Aorta (tissue), 5 donors: ENCODE results near the gene ERG. TPM values are rescaled to one million over a fixed set of nuclear protein-coding genes. Genes with fewer than 3 reads are reported as not detected.

ENCODE experiments used
- ATAC-seq: fragments of 200-7000 bp; cut with Tn5 transposase; one replicate; pipeline ENCODE4 v1.9.1; 2022; ENCODE audit warnings: moderate library complexity; ENCODE audit not compliant: low FRiP score
- DNase-seq, 2 donors: peaks; one replicate each; pipeline ENCODE4 v3.0.0-alpha.2; 2020
- H3K27ac ChIP-seq, 2 donors: one replicate each; pipeline ENCODE4 v1.5.1; 2013; ENCODE audit warnings: low read length in 2 of 2, mild to moderate bottlenecking in 2 of 2, moderate library complexity in 2 of 2, control low read depth in 1 of 2, inconsistent platforms in 1 of 2, low read depth in 1 of 2
- H3K27me3 ChIP-seq, 2 donors: one replicate each; pipeline ENCODE4 v1.6.1; 2013; ENCODE audit warnings: control low read depth in 1 of 2, low read length in 1 of 2, mild to moderate bottlenecking in 1 of 2, moderate library complexity in 1 of 2; ENCODE audit not compliant: insufficient read depth in 2 of 2, control insufficient read depth in 1 of 2
- H3K36me3 ChIP-seq, 2 donors: one replicate each; pipeline ENCODE4 v1.6.1; 2013; ENCODE audit warnings: control low read depth in 1 of 2, low read length in 1 of 2, mild to moderate bottlenecking in 1 of 2; ENCODE audit not compliant: insufficient read depth in 2 of 2, control insufficient read depth in 1 of 2
- H3K4me1 ChIP-seq, 2 donors: one replicate each; pipeline ENCODE4 v1.6.1; 2013; ENCODE audit warnings: low read length in 2 of 2, control low read depth in 1 of 2, mild to moderate bottlenecking in 1 of 2, moderate library complexity in 1 of 2; ENCODE audit not compliant: insufficient read depth in 2 of 2, control insufficient read depth in 1 of 2
- H3K4me3 ChIP-seq, 2 donors: one replicate each; pipeline ENCODE4 v1.5.1; 2013; ENCODE audit warnings: low read length in 2 of 2, control low read depth in 1 of 2, mild to moderate bottlenecking in 1 of 2
- H3K9me3 ChIP-seq: one replicate; pipeline ENCODE4 v1.6.1; 2013; ENCODE audit warnings: mild to moderate bottlenecking, low read length; ENCODE audit not compliant: control insufficient read depth
- WGBS, 2 donors: extraction: QIAGEN DNeasy Blood & Tissue Kit; methylation state at CpG; one replicate each; pipeline ENCODE4 v1.1.7; 2013; 5-methylcytosine and 5-hydroxymethylcytosine counted together
- intact Hi-C, 2 donors: fragments of 100-400 bp; cut with DNase I; formaldehyde crosslinking; loops; one replicate each; pipeline versions ENCODE4 v1.14.2 to v1.15.0; 2022
- polyA plus RNA-seq, 2 donors: library from polyadenylated mRNA; stranded (reverse); fragments of 200-250 nt; gene quantifications; one replicate each; pipeline ENCODE4 v1.2.3, GENCODE V29; 2013
- total RNA-seq, 2 donors: library from RNA; stranded (reverse); fragmentation: NEBNext Ultra II Directional; extraction: Animal tissue kit (Norgen Biotek cat#: 25700); gene quantifications; one replicate each; pipeline ENCODE4 v1.2.1, GENCODE V29; 2021
- donor health status: healthy with polysubstance abuse.
- donor health status: Bipolar disorder and iron deficiency.
- donor health status: DM: no; HTN: no; CAD: no.
- donor health status: DM: no; HTN: no; CAD: no.
- donor health status: DM: yes; HTN: yes; CAD: no.

The ERG gene
- total and polyA plus RNA-seq, 4 donors = 33.5 to 133 (median 86.4) TPM

GRCh38 chr21:38351176-38351959 is 146.9 kb downstream of the ERG start:
- no peak for ATAC-seq
- Histone ChIP-seq H3K27me3 (no peaks in the 10 kb centered on the region), H3K4me1 (peaks cover 0 to 5% of the 10 kb centered on the region in 2 donors), H3K4me3 (no peak overlapping the region), H3K36me3 (no peaks in the 10 kb centered on the region), H3K27ac (peak overlapping the region; percentile 84 to 100), H3K9me3 (no peaks in the 10 kb centered on the region)
- no peak for DNase-seq
- intact Hi-C loops = loop anchor here (5.0 to 10.0 kb wide), 3 partner anchors 109 to 437 kb away; partner anchors contain the start of gene KCNJ6 (in 1 of the 2)
- 75 to 78% methylated on average over 16 of the region's 16 CpGs for WGBS, 2 donors

GRCh38 chr21:38350684-38351083 is 147.6 kb downstream of the ERG start:
- ATAC-seq (no peak), DNase-seq (no peak)
- Histone ChIP-seq H3K4me3 (no peak overlapping the region), H3K9me3 (no peaks in the 10 kb centered on the region), H3K36me3 (no peaks in the 10 kb centered on the region), H3K27me3 (no peaks in the 10 kb centered on the region), H3K27ac (peak overlapping the region; percentile 84 to 100), H3K4me1 (peaks cover 0 to 5% of the 10 kb centered on the region in 2 donors)
- intact Hi-C loops = loop anchor here (5.0 to 10.0 kb wide), 3 partner anchors 108 to 436 kb away; partner anchors contain the start of gene KCNJ6 (in 1 of the 2)
- WGBS, 2 donors = 87 to 91% methylated on average over 3 of the region's 3 CpGs

- WGBS, 2 donors = 93 to 95% methylated on average over 2 of the region's 2 CpGs
- no peaks in the 10 kb centered on the region for H3K9me3 ChIP-seq
- peaks cover 0 to 5% of the 10 kb centered on the region in 2 donors for H3K4me1 ChIP-seq
- H3K36me3 ChIP-seq = no peaks in the 10 kb centered on the region
- intact Hi-C loops = loop anchor here (5.0 to 10.0 kb wide), 3 partner anchors 108 to 435 kb away; partner anchors contain the start of gene KCNJ6 (in 1 of the 2)
- H3K27me3 ChIP-seq = no peaks in the 10 kb centered on the region
- no peak overlapping the region for H3K4me3 ChIP-seq
- H3K27ac ChIP-seq = peak overlapping the region; percentile 84 to 100
- ATAC-seq (no peak), DNase-seq (no peak)
Observed at GRCh38 chr21:38349977-38350376, 148.3 kb downstream of the ERG start.

- H3K4me3 ChIP-seq = no peak overlapping the region
- peak overlapping the region; percentile 89 to 94 for H3K27ac ChIP-seq
- DNase-seq (no peak), ATAC-seq (peak; percentile 34)
- WGBS, 2 donors = 3 to 9% methylated on average over 10 of the region's 10 CpGs
- H3K9me3 ChIP-seq = no peaks in the 10 kb centered on the region
- intact Hi-C loops = no loop called here
- H3K4me1 ChIP-seq = peaks cover 0 to 5% of the 10 kb centered on the region in 2 donors
- H3K36me3 ChIP-seq = no peaks in the 10 kb centered on the region
- no peaks in the 10 kb centered on the region for H3K27me3 ChIP-seq
Observed at GRCh38 chr21:38349111-38349746, 149.0 kb downstream of the ERG start.

GRCh38 chr21:38346286-38346685 is 152.0 kb downstream of the ERG start:
- intact Hi-C loops = no loop called here
- no peak for DNase-seq
- H3K4me1 ChIP-seq = peaks cover 0 to 3% of the 10 kb centered on the region in 2 donors

GRCh38 chr21:38343691-38344090 is 154.6 kb downstream of the ERG start:
- intact Hi-C loops = loop anchor here (2.0 to 5.0 kb wide), 5 partner anchors 36 to 144 kb away; no protein-coding TSS in a partner anchor
- Histone ChIP-seq H3K36me3 (no peaks in the 10 kb centered on the region), H3K27ac (peak overlapping the region; percentile 94 to 95), H3K4me1 (peaks cover 0 to 8% of the 10 kb centered on the region in 2 donors), H3K9me3 (no peaks in the 10 kb centered on the region), H3K27me3 (no peaks in the 10 kb centered on the region), H3K4me3 (no peak overlapping the region)
- 2 to 4% methylated on average over 6 of the region's 6 CpGs for WGBS, 2 donors
- ATAC-seq = peak; percentile 84
- peak; percentile 87 to 89 for DNase-seq

More at GRCh38 chr21:38346286-38346685, 152.0 kb downstream of the ERG start:
- H3K4me3 ChIP-seq = no peak overlapping the region
- H3K9me3 ChIP-seq = no peaks in the 10 kb centered on the region
- H3K27me3 ChIP-seq = no peaks in the 10 kb centered on the region
- peak overlapping the region in 1 of 2 donors; percentile 2 for H3K27ac ChIP-seq
- no peak for ATAC-seq
- 73 to 78% methylated on average over 5 of the region's 5 CpGs for WGBS, 2 donors
- no peaks in the 10 kb centered on the region for H3K36me3 ChIP-seq

GRCh38 chr21:38342739-38343138 is 155.5 kb downstream of the ERG start:
- peaks cover 0 to 5% of the 10 kb centered on the region in 2 donors for H3K4me1 ChIP-seq
- no peaks in the 10 kb centered on the region for H3K27me3 ChIP-seq
- intact Hi-C loops = loop anchor here (2.0 to 5.0 kb wide), 5 partner anchors 35 to 145 kb away; no protein-coding TSS in a partner anchor
- WGBS, 2 donors = 26 to 53% methylated on average over 1 of the region's 1 CpG
- no peaks in the 10 kb centered on the region for H3K36me3 ChIP-seq
- H3K9me3 ChIP-seq = no peaks in the 10 kb centered on the region
- ATAC-seq (no peak), DNase-seq (no peak)
- peak overlapping the region; percentile 87 to 95 for H3K27ac ChIP-seq
- H3K4me3 ChIP-seq = no peak overlapping the region

- DNase-seq = peak; percentile 91 to 94
Observed at GRCh38 chr21:38341546-38342012, 156.7 kb downstream of the ERG start.

More at GRCh38 chr21:38341546-38342012, 156.7 kb downstream of the ERG start:
- 7 to 14% methylated on average over 5 of the region's 5 CpGs for WGBS, 2 donors
- intact Hi-C loops = loop anchor here (2.0 to 5.0 kb wide), 5 partner anchors 34 to 146 kb away; no protein-coding TSS in a partner anchor
- H3K27me3 ChIP-seq = no peaks in the 10 kb centered on the region
- H3K36me3 ChIP-seq = no peaks in the 10 kb centered on the region
- peaks cover 0 to 5% of the 10 kb centered on the region in 2 donors for H3K4me1 ChIP-seq
- no peak overlapping the region for H3K4me3 ChIP-seq
- H3K9me3 ChIP-seq = no peaks in the 10 kb centered on the region
- peak; percentile 75 for ATAC-seq
- H3K27ac ChIP-seq = peak overlapping the region; percentile 78 to 95
